ENCODE measurements around the gene GRIA1.

GRIA1 gene

DNA sequence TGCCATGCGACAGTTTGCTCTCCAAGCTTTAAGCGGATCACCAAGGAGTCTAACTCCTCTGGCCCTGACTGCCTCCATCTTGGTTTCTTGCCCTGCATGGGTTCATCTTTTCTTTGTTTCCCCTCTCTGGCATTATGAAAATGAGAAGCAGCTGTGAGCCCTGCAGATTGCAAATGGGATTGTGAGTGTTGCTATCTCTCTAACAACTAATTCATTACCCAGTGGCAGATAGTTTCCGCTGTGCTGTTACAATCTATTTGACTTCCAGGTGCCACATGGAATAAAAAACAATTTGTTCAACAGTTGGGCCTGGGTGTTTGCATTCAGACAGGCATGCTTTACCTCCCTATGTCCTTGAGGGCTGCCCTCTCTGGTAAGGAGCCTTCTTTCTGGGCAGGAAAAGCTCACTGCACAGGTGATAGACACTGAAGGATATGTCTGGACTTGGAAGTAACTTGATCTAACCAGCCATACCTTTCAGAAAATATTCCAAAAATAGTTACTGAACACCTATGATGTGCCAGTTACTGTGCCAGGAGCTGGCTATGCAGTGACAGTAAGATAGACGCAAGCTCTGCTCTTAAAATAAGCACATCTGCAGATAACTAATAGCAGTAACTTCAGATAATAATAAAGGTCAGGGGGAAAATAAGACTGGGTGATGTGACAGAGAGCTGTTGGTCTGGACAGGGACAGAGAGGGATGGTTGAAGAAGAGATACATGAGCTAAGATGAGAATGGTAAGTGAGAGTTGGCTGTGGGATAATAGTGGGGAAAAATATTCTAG, 40.1 kb downstream of the GRIA1 start:
- no peaks in the 10 kb centered on the region for H3K9me3 ChIP-seq (ENCODE audit: control insufficient read depth, low read length)
- H3K4me1 ChIP-seq (ENCODE audit: control insufficient read depth, insufficient read depth, low read depth, low read length) = no peaks in the 10 kb centered on the region
- H3K4ac ChIP-seq (ENCODE audit: low read depth in 1 of 2, low read length in 2 of 2) = no peak overlapping the region
- H3K14ac ChIP-seq (ENCODE audit: low read length in 2 of 2) = no peak overlapping the region
- H3K4me2 ChIP-seq (ENCODE audit: low read length, poor library complexity, severe bottlenecking) = no peak overlapping the region
- H2AK5ac ChIP-seq (ENCODE audit: low read length, severe bottlenecking) = no peak overlapping the region
- H2BK5ac ChIP-seq (ENCODE audit: low read depth, low read length, poor library complexity, severe bottlenecking) = no peak overlapping the region
- no peak overlapping the region for H3K18ac ChIP-seq (ENCODE audit: low read depth in 1 of 2, low read length in 2 of 2)
- no peak overlapping the region for H4K91ac ChIP-seq (ENCODE audit: low read length)
- H3K23ac ChIP-seq (ENCODE audit: low read length in 2 of 2) = no peak overlapping the region
- no peak overlapping the region for H3K9ac ChIP-seq (ENCODE audit: low read length)
- H3K27me3 ChIP-seq (ENCODE audit: control insufficient read depth in 1 of 2, insufficient read depth in 1 of 2, low read length in 2 of 2) = no peaks in the 10 kb centered on the region
- no peak for DNase-seq
- H2BK12ac ChIP-seq (ENCODE audit: low read length in 2 of 2) = no peak overlapping the region
- no peak overlapping the region for H2BK120ac ChIP-seq (ENCODE audit: low read depth, low read length)
- no peaks in the 10 kb centered on the region for H3K79me1 ChIP-seq (replicated peaks; ENCODE audit: low read length, poor library complexity, severe bottlenecking)
- H2AFZ ChIP-seq (ENCODE audit: low read depth, low read length) = no peak overlapping the region
- no peak overlapping the region for H3K27ac ChIP-seq (ENCODE audit: low read length, poor library complexity, severe bottlenecking)
- H3K36me3 ChIP-seq (ENCODE audit: control insufficient read depth in 1 of 2, insufficient read depth in 2 of 2, low read depth in 1 of 2, low read length in 2 of 2) = no peaks in the 10 kb centered on the region
- 100% methylated on average over 4 of the region's 4 CpGs for WGBS
- H3K4me3 ChIP-seq (ENCODE audit: insufficient read depth in 1 of 2, low read depth in 1 of 2, low read length in 2 of 2) = no peak overlapping the region
- H2BK15ac ChIP-seq (ENCODE audit: low read depth, poor library complexity, severe bottlenecking) = no peak overlapping the region
- H4K8ac ChIP-seq (ENCODE audit: low read length) = no peak overlapping the region

DNA sequence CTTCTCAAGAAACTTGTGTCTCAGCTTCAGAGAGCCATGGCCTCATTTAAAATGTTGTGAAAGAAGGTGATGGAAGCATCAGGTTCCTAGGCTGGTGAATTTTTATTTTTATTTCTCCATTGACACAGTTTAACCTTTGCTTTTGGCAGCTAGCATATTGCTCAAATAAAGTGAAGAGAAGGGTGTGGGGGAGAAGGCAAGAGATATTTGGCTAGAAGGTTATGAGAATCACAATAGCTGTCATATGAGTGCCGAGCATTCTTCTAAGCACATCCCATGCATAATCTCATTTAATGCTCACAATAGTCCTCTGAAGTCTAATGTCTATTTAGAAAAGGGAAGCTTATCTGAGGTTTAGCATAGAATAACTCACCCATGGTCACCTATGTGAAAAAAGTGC, 43.1 kb downstream of the GRIA1 start:
- Histone ChIP-seq H3K4me3 (ENCODE audit: insufficient read depth in 1 of 2, low read depth in 1 of 2, low read length in 2 of 2) (no peak overlapping the region), H2AFZ (ENCODE audit: low read depth, low read length) (no peak overlapping the region), H4K91ac (ENCODE audit: low read length) (no peak overlapping the region), H3K23ac (ENCODE audit: low read length in 2 of 2) (no peak overlapping the region), H3K4ac (ENCODE audit: low read depth in 1 of 2, low read length in 2 of 2) (no peak overlapping the region), H3K18ac (ENCODE audit: low read depth in 1 of 2, low read length in 2 of 2) (no peak overlapping the region), H2BK120ac (ENCODE audit: low read depth, low read length) (no peak overlapping the region), H3K9me3 (ENCODE audit: control insufficient read depth, low read length) (no peaks in the 10 kb centered on the region), H2BK15ac (ENCODE audit: low read depth, poor library complexity, severe bottlenecking) (no peak overlapping the region), H4K8ac (ENCODE audit: low read length) (no peak overlapping the region), H3K9ac (ENCODE audit: low read length) (no peak overlapping the region), H3K27ac (ENCODE audit: low read length, poor library complexity, severe bottlenecking) (no peak overlapping the region), H2BK5ac (ENCODE audit: low read depth, low read length, poor library complexity, severe bottlenecking) (no peak overlapping the region), H3K4me1 (ENCODE audit: control insufficient read depth, insufficient read depth, low read depth, low read length) (no peaks in the 10 kb centered on the region), H2AK5ac (ENCODE audit: low read length, severe bottlenecking) (no peak overlapping the region), H3K79me1 (replicated peaks; ENCODE audit: low read length, poor library complexity, severe bottlenecking) (no peaks in the 10 kb centered on the region), H3K36me3 (ENCODE audit: control insufficient read depth in 1 of 2, insufficient read depth in 2 of 2, low read depth in 1 of 2, low read length in 2 of 2) (no peaks in the 10 kb centered on the region), H3K27me3 (ENCODE audit: control insufficient read depth in 1 of 2, insufficient read depth in 1 of 2, low read length in 2 of 2) (no peaks in the 10 kb centered on the region), H2BK12ac (ENCODE audit: low read length in 2 of 2) (no peak overlapping the region), H3K14ac (ENCODE audit: low read length in 2 of 2) (no peak overlapping the region), H3K4me2 (ENCODE audit: low read length, poor library complexity, severe bottlenecking) (no peak overlapping the region)
- WGBS = no CpG with 5 or more reads among the region's 1 CpG
- DNase-seq = no peak

DNA sequence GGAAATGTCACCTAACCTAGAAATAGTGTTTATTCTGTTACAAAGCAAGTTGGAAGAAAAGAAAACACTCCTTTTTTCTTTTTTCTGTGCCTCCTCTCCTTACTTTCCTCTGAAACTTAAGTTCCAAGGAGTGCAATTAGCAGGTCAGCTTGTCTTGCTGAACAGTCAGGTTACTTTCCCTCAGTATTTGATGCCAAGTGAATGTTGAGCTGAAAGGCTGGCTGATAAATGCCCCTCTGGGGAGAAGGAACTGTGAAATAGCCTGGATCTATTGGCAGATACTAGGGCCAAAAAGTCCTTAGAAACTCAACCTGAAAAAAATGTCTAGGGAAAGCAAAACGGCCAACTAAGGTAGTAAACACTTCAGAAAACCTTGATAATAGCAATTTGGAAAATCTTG, 43.6 kb downstream of the GRIA1 start:
- Histone ChIP-seq H2AFZ (ENCODE audit: low read depth, low read length) (no peak overlapping the region), H3K4me1 (ENCODE audit: control insufficient read depth, insufficient read depth, low read depth, low read length) (no peaks in the 10 kb centered on the region), H3K4ac (ENCODE audit: low read depth in 1 of 2, low read length in 2 of 2) (no peak overlapping the region), H3K23ac (ENCODE audit: low read length in 2 of 2) (no peak overlapping the region), H3K14ac (ENCODE audit: low read length in 2 of 2) (no peak overlapping the region), H3K18ac (ENCODE audit: low read depth in 1 of 2, low read length in 2 of 2) (no peak overlapping the region), H4K8ac (ENCODE audit: low read length) (no peak overlapping the region), H2AK5ac (ENCODE audit: low read length, severe bottlenecking) (no peak overlapping the region), H2BK15ac (ENCODE audit: low read depth, poor library complexity, severe bottlenecking) (no peak overlapping the region), H2BK5ac (ENCODE audit: low read depth, low read length, poor library complexity, severe bottlenecking) (no peak overlapping the region), H3K27ac (ENCODE audit: low read length, poor library complexity, severe bottlenecking) (no peak overlapping the region), H3K9me3 (ENCODE audit: control insufficient read depth, low read length) (no peaks in the 10 kb centered on the region), H3K36me3 (ENCODE audit: control insufficient read depth in 1 of 2, insufficient read depth in 2 of 2, low read depth in 1 of 2, low read length in 2 of 2) (no peaks in the 10 kb centered on the region), H3K9ac (ENCODE audit: low read length) (no peak overlapping the region), H2BK120ac (ENCODE audit: low read depth, low read length) (no peak overlapping the region), H2BK12ac (ENCODE audit: low read length in 2 of 2) (no peak overlapping the region), H3K4me3 (ENCODE audit: insufficient read depth in 1 of 2, low read depth in 1 of 2, low read length in 2 of 2) (no peak overlapping the region), H4K91ac (ENCODE audit: low read length) (no peak overlapping the region), H3K27me3 (ENCODE audit: control insufficient read depth in 1 of 2, insufficient read depth in 1 of 2, low read length in 2 of 2) (no peaks in the 10 kb centered on the region), H3K79me1 (replicated peaks; ENCODE audit: low read length, poor library complexity, severe bottlenecking) (no peaks in the 10 kb centered on the region), H3K4me2 (ENCODE audit: low read length, poor library complexity, severe bottlenecking) (no peak overlapping the region)
- no peak for DNase-seq
- WGBS = 80% methylated on average over 1 of the region's 1 CpG

DNA sequence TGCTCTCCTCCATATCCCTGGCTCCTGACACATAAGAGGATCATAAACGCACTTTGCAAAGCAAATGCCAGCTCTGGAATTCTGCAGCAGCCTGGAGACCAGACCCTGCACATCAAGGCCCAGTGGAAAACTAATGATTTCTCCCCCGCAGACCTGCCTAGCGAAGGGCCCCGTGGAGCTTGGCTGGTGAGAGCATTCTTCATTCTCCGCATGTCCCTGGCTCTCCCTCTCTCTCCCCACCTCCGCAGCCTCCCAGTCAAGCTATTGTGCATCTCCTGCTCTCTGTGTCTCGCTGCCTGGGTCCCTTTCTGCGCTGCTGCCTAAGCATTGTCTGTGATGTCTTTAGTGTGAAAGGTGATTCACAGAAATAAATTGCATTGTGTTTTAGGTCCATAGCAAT, 46.7 kb downstream of the GRIA1 start:
- H2BK15ac ChIP-seq (ENCODE audit: low read depth, poor library complexity, severe bottlenecking) = no peak overlapping the region
- no peak overlapping the region for H3K4ac ChIP-seq (ENCODE audit: low read depth in 1 of 2, low read length in 2 of 2)
- H3K18ac ChIP-seq (ENCODE audit: low read depth in 1 of 2, low read length in 2 of 2) = no peak overlapping the region
- no peaks in the 10 kb centered on the region for H3K9me3 ChIP-seq (ENCODE audit: control insufficient read depth, low read length)
- H3K79me1 ChIP-seq (replicated peaks; ENCODE audit: low read length, poor library complexity, severe bottlenecking) = no peaks in the 10 kb centered on the region
- no peak overlapping the region for H4K8ac ChIP-seq (ENCODE audit: low read length)
- H3K4me1 ChIP-seq (ENCODE audit: control insufficient read depth, insufficient read depth, low read depth, low read length) = no peaks in the 10 kb centered on the region
- no peak overlapping the region for H3K4me3 ChIP-seq (ENCODE audit: insufficient read depth in 1 of 2, low read depth in 1 of 2, low read length in 2 of 2)
- H2AK5ac ChIP-seq (ENCODE audit: low read length, severe bottlenecking) = no peak overlapping the region
- WGBS = 90% methylated on average over 7 of the region's 8 CpGs
- H3K9ac ChIP-seq (ENCODE audit: low read length) = no peak overlapping the region
- H3K14ac ChIP-seq (ENCODE audit: low read length in 2 of 2) = no peak overlapping the region
- no peaks in the 10 kb centered on the region for H3K27me3 ChIP-seq (ENCODE audit: control insufficient read depth in 1 of 2, insufficient read depth in 1 of 2, low read length in 2 of 2)
- no peak overlapping the region for H3K4me2 ChIP-seq (ENCODE audit: low read length, poor library complexity, severe bottlenecking)
- H3K36me3 ChIP-seq (ENCODE audit: control insufficient read depth in 1 of 2, insufficient read depth in 2 of 2, low read depth in 1 of 2, low read length in 2 of 2) = no peaks in the 10 kb centered on the region
- no peak overlapping the region for H3K23ac ChIP-seq (ENCODE audit: low read length in 2 of 2)
- no peak for DNase-seq
- no peak overlapping the region for H3K27ac ChIP-seq (ENCODE audit: low read length, poor library complexity, severe bottlenecking)
- H2BK120ac ChIP-seq (ENCODE audit: low read depth, low read length) = no peak overlapping the region
- H2AFZ ChIP-seq (ENCODE audit: low read depth, low read length) = no peak overlapping the region
- H2BK5ac ChIP-seq (ENCODE audit: low read depth, low read length, poor library complexity, severe bottlenecking) = no peak overlapping the region
- H2BK12ac ChIP-seq (ENCODE audit: low read length in 2 of 2) = no peak overlapping the region
- H4K91ac ChIP-seq (ENCODE audit: low read length) = no peak overlapping the region
